Right renal pelvis (tissue), 4 donors: ENCODE data around the gene KRTAP4-16. TPM values are rescaled to one million over a fixed set of nuclear protein-coding genes. Genes with fewer than 3 reads are reported as not detected.
"Not testable (repeated sequence)": the region's sequence is repeated elsewhere in the genome, so short reads cannot be mapped to it uniquely, and the experiment has no call there.

Experiments used
- DNase-seq, 4 donors: peaks; one replicate each; pipeline ENCODE4 v3.0.0-alpha.2; 2013; ENCODE audit warnings: low read depth in 4 of 4, low spot score in 3 of 4, missing footprints in 1 of 4
- polyA plus RNA-seq, 4 donors: library from polyadenylated mRNA; unstranded; fragments of 120-200 nt; gene quantifications; one replicate each; pipeline ENCODE4 v1.2.1, GENCODE V29; 2013; ENCODE audit not compliant: insufficient read length in 4 of 4

The KRTAP4-16 gene
- not detected for polyA plus RNA-seq

- DNase-seq, result no peak
Observed at GRCh38 chr17:41101586-41102259, at the start of gene KRTAP4-16. TSS of gene KRTAP4-16 (minus strand) at chr17:41102209. CDS start at chr17:41102209, 0 bp downstream.

- DNase-seq, result no peak
Observed at GRCh38 chr17:41151525-41151924, 49.5 kb upstream of the KRTAP4-16 start.

- DNase-seq, result no peak
Observed at GRCh38 chr17:41150026-41150425, 48.0 kb upstream of the KRTAP4-16 start.

GRCh38 chr17:41149652-41149985, 47.6 kb upstream of the KRTAP4-16 start, which contains the start of gene KRTAP4-5:
TSS of gene KRTAP4-5 (minus strand) at chr17:41149825. CDS start at chr17:41149767, 58 bp downstream.
- DNase-seq, result no peak

- not testable (repeated sequence) for DNase-seq
Observed at GRCh38 chr17:41148971-41149651, 47.1 kb upstream of the KRTAP4-16 start.

GRCh38 chr17:41147531-41148204, 45.7 kb upstream of the KRTAP4-16 start:
- DNase-seq, result no peak

- no peak for DNase-seq
Observed at GRCh38 chr17:41145261-41145660, 43.3 kb upstream of the KRTAP4-16 start.

- no peak for DNase-seq
Observed at GRCh38 chr17:41144846-41145245, 42.8 kb upstream of the KRTAP4-16 start.

GRCh38 chr17:41141361-41141760, 39.4 kb upstream of the KRTAP4-16 start:
- DNase-seq, result no peak

- no peak for DNase-seq
Observed at GRCh38 chr17:41140360-41141131, 38.5 kb upstream of the KRTAP4-16 start, which contains the start of gene KRTAP4-6. TSS of gene KRTAP4-6 (minus strand) at chr17:41140544. CDS start at chr17:41140487, 57 bp downstream.

- not testable (repeated sequence) for DNase-seq
Observed at GRCh38 chr17:41139865-41140264, 37.9 kb upstream of the KRTAP4-16 start.

- no peak for DNase-seq
Observed at GRCh38 chr17:41133880-41134735, 32.1 kb upstream of the KRTAP4-16 start.

GRCh38 chr17:41131979-41132378, 30.0 kb upstream of the KRTAP4-16 start:
- DNase-seq, result no peak

GRCh38 chr17:41127371-41127770, 25.4 kb upstream of the KRTAP4-16 start:
- DNase-seq, result no peak

GRCh38 chr17:41126412-41126811, 24.4 kb upstream of the KRTAP4-16 start:
- no peak for DNase-seq

- no peak for DNase-seq
Observed at GRCh38 chr17:41125064-41125463, 23.1 kb upstream of the KRTAP4-16 start.

GRCh38 chr17:41123991-41124371, 22.0 kb upstream of the KRTAP4-16 start, which contains the start of gene KRTAP4-12:
TSS of gene KRTAP4-12 (minus strand) at chr17:41124182. CDS start at chr17:41124122, 60 bp downstream.
- DNase-seq, result not testable (repeated sequence)

- DNase-seq, result not testable (repeated sequence)
Observed at GRCh38 chr17:41123292-41123990, 21.4 kb upstream of the KRTAP4-16 start.

GRCh38 chr17:41121742-41122141, 19.7 kb upstream of the KRTAP4-16 start:
- no peak for DNase-seq
